ENCODE results near the gene RARRES1. TPM values are rescaled to one million over a fixed set of nuclear protein-coding genes. Genes with fewer than 3 reads are reported as not detected.

RARRES1 gene
- total RNA-seq, 4 donors from 2014 or later: 11.6 to 225 (median 84.9) TPM

- no peak for DNase-seq
Observed at GRCh38 chr3:158713094-158713499, 19.2 kb downstream of the RARRES1 start.

GRCh38 chr3:158712443-158712842 is 19.8 kb downstream of the RARRES1 start:
- Histone ChIP-seq H3K36me3 (peaks cover 0 to 24% (median 0%) of the 10 kb centered on the region in 3 donors), H3K9me3 (no peaks in the 10 kb centered on the region), H3K4me3 (no peak overlapping the region), H3K4me1 (no peaks in the 10 kb centered on the region), H3K27me3 (no peaks in the 10 kb centered on the region), H3K27ac (peak overlapping the region in 1 of 4 donors; percentile 37)
- TF ChIP-seq CTCF (IDR thresholded peaks at IDR 0.05) (no peak), POLR2A (IDR thresholded peaks at IDR 0.05) (no peak)
- no peak for DNase-seq

More at GRCh38 chr3:158713094-158713499, 19.2 kb downstream of the RARRES1 start:
- Histone ChIP-seq H3K4me1 (no peaks in the 10 kb centered on the region), H3K4me3 (no peak overlapping the region), H3K9me3 (no peaks in the 10 kb centered on the region), H3K27ac (peak overlapping the region in 2 of 4 donors; percentile 22 to 37), H3K27me3 (no peaks in the 10 kb centered on the region), H3K36me3 (peaks cover 0 to 24% (median 0%) of the 10 kb centered on the region in 3 donors)
- no peak for TF ChIP-seq CTCF (IDR thresholded peaks at IDR 0.05)
- TF ChIP-seq POLR2A (IDR thresholded peaks at IDR 0.05): no peak

- Histone ChIP-seq H3K27ac (peak overlapping the region in 1 of 4 donors; percentile 25), H3K9me3 (no peaks in the 10 kb centered on the region), H3K36me3 (peaks cover 0 to 24% (median 0%) of the 10 kb centered on the region in 3 donors), H3K4me3 (no peak overlapping the region), H3K4me1 (no peaks in the 10 kb centered on the region), H3K27me3 (no peaks in the 10 kb centered on the region)
- TF ChIP-seq POLR2A (IDR thresholded peaks at IDR 0.05) (no peak), CTCF (IDR thresholded peaks at IDR 0.05) (no peak)
- DNase-seq: no peak
Observed at GRCh38 chr3:158711886-158712285, 20.4 kb downstream of the RARRES1 start.

DNA sequence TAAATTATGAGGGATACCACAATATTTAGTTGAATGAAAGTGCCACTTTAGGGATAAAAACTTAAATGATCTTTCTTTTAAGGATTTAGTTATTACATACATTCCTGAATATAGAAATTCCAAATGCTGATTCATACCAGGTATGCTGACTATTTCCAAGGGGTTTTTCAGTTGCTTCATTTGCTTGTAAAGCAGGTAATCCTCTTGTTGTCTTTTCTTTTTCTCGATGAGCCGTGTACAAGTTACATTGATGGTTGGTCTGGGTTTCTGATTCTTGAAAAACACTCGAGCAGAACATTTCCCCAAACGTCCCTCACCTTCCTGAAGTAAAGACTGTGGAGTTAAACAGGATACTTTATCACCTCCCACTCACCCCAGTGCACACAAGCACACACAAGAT is 21.7 kb downstream of the RARRES1 start:
- Histone ChIP-seq H3K27me3 (no peaks in the 10 kb centered on the region), H3K36me3 (peaks cover 0 to 24% (median 0%) of the 10 kb centered on the region in 3 donors), H3K4me1 (no peaks in the 10 kb centered on the region), H3K4me3 (no peak overlapping the region), H3K27ac (no peak overlapping the region), H3K9me3 (no peaks in the 10 kb centered on the region)
- TF ChIP-seq POLR2A (IDR thresholded peaks at IDR 0.05) (no peak), CTCF (IDR thresholded peaks at IDR 0.05) (no peak)
- no peak for DNase-seq

- H3K9me3 ChIP-seq: no peaks in the 10 kb centered on the region
- no peak overlapping the region for H3K27ac ChIP-seq
- no peaks in the 10 kb centered on the region for H3K27me3 ChIP-seq
- no peak for DNase-seq
- no peak overlapping the region for H3K4me3 ChIP-seq
- TF ChIP-seq CTCF (IDR thresholded peaks at IDR 0.05) (no peak), POLR2A (IDR thresholded peaks at IDR 0.05) (no peak)
- peaks cover 0 to 24% (median 0%) of the 10 kb centered on the region in 3 donors for H3K36me3 ChIP-seq
- H3K4me1 ChIP-seq: no peaks in the 10 kb centered on the region
Observed at GRCh38 chr3:158709666-158710083, 22.6 kb downstream of the RARRES1 start.

GRCh38 chr3:158703566-158703965 is 28.7 kb downstream of the RARRES1 start:
- no peak for TF ChIP-seq POLR2A (IDR thresholded peaks at IDR 0.05)
- TF ChIP-seq CTCF (IDR thresholded peaks at IDR 0.05): no peak
- DNase-seq: no peak
- Histone ChIP-seq H3K9me3 (no peaks in the 10 kb centered on the region), H3K4me3 (no peak overlapping the region), H3K27ac (no peak overlapping the region), H3K27me3 (no peaks in the 10 kb centered on the region), H3K36me3 (peaks cover 0 to 2% (median 0%) of the 10 kb centered on the region in 3 donors), H3K4me1 (no peaks in the 10 kb centered on the region)
